HG02798 (cell line): ENCODE data around the gene LTBR.
A peak's percentile ranks its signal among the peaks of the same experiment; 100 is the strongest.
"Not testable (repeated sequence)": the region's sequence is repeated elsewhere in the genome, so short reads cannot be mapped to it uniquely, and the experiment has no call there.

Experiments
- ATAC-seq: cut with Tn5 transposase; IDR thresholded peaks from one replicate; pipeline ENCODE4 v1.9.1; 2021; ENCODE audit warnings: mild to moderate bottlenecking; ENCODE audit not compliant: unreplicated experiment, poor library complexity

LTBR gene

GRCh38 chr12:6383572-6384498 lies at the start of gene LTBR:
TSS of gene LTBR (plus strand) at chr12:6384162. CDS start at chr12:6384359, 197 bp downstream.
- no peak for ATAC-seq

GRCh38 chr12:6334359-6334758 lies 49.6 kb upstream of the LTBR start:
- ATAC-seq = no peak

DNA sequence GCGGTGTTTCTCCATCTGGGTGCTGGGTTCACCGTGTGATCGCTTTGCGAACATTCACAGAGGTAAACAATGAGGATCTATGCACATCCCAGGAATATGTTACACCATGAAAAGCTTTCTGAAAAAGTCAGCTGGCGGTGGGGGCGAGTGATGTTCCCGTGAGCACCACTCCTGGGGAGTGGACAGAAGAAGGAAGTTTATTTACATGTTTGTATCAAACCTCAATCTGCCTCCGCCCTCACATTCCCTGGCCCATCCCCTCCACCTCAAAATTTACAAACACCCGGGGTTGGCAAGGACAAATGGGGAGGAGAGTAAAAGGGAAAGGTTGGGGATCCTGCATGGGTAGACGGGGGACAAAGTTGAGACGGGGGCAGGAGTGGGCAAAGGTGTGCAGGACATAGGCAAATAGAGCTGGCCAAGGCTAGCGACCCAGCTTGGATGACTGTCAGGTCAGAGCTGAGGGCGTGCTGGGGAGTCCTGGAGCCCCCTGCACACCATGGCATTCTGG lies 49.0 kb upstream of the LTBR start:
- no peak for ATAC-seq

DNA sequence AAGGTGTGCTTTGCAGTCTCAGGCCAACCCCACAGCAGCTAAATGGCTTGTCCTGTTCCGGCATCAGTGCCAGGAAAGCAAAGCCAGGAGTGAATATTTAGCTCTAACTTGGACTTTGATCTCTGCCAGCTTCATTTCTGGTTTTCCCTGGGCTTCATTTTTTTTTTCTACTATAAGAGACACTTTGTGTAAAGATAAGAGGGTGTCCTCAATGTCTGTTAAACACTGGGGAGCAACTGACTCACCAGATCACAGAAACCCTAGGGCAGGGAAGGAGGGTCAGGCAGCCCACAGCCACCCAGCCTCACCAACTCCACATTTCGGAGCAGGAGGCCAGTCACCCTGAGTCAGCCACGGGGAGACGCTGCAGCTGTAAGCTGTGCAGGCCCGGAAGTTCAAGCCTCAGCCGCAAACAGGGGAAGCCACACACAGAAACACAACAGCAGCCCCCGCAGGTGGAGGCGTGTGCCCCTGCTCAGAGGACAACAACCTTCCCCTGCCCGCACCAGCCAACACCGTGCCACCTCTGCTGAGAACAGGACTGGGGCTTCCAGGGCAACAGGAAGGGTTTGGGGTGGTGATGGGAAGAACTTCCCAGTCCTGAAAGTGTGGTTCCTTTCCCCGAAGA lies 48.4 kb upstream of the LTBR start:
- ATAC-seq = peak; percentile 71

DNA sequence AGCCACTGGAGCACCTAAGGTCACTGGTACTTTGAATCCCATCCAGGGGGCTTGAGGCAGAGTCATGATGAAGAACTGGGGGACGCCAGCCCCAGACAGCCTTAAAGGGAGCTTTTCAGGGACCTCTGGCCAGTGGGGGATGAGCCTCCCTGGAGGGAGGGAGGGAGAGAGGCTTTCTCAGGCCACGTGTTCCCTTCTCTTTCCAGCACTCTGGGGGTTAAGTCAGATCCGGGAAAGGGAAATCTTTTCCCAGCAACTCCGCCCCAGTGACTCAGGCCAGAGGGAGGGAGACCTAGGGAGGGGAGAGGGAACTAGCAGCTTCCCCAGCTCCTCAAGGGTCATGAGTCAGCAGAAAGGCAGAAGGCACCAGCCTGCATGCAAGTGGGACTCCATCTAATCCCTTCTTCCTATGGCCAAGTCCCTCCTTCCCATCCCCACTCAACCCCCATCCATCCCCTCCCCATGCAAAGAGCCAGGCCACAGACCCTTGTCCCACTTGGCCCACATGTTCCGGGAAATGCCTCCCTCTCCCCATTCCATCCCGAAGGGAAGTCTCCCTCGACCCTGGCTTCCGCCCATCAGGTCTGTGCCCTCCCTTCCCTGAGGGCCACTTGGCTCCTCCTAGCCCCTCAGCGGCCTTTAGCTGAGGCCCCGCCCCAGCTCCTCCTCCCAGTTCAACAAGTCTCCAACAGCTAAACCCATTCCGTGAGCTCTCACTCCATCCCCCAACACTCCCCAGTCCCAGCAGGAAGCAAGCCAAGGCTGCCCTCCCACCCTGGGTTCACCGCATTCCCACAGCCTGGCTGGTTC lies 47.7 kb upstream of the LTBR start:
- no peak for ATAC-seq

- no peak for ATAC-seq
These were observed 46.8 kb upstream of the LTBR start for GRCh38 chr12:6336889-6337853.

- ATAC-seq = no peak
These were observed 46.0 kb upstream of the LTBR start for GRCh38 chr12:6337958-6338433.

DNA sequence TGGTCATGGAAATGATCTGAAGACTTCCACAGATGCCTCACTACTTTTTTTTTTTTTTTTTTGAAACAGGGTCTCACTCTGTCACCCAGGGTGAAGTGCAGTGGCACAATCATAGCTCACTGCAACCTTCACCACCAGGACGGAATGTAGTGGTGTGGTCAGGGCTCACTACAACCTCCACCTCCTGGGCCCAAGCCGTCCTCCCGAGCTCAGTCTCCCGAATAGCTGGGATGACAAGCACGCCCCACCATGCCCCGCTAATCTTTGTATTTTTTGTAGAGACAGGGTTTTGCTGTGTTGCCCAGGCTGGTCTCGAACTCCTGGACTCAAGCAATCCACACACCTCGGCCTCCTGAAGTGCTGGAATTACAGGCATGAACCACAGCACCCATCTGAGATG lies 45.4 kb upstream of the LTBR start:
- ATAC-seq = not testable (repeated sequence)

DNA sequence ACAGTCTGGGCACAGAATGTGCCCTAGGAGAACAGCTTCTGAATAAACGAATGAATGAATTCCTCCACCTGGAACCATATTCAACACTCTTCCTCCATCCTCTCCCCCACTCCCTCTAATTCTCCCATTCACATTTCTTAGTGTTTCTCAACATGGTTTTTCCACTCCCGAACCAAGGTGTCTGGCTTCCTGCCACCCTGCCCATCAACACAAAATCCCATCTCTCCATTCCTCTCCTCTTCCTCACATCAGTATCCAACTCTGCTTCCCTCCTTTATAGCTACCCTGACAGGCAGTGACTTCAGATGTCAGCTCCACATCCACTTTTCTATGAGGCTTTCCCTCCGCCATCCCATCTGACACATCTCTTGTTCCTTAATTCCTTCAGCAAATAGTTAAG lies 45.0 kb upstream of the LTBR start:
- ATAC-seq = no peak

DNA sequence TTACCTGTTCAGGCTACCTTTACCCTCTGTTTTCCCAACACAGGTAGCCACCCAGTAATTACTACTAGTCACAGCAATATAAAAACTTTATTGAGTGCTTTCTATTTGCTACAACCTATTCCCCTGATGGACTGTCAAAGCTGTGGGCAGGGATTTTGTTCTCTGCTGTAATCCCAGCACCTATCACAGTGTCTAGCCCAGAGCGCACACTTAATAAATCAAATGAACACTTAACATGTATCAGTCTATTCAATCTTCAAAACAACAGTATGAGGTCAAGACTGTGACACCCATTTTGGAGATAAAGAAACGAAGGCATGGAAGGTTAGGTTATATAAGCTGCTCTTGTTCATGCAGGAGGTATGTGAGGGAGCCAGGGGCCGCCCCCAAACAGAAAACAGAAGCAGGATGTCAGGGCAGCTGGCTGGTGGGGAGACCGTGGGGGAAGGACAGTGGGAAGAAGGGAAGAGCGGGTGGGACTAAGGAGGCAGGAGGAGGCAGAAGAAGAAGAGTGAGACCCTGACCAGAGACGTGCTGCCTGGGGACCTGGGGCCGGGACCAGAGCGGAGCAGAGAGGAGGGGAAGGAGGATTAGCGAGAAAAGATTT lies 43.8 kb upstream of the LTBR start:
- ATAC-seq = no peak

DNA sequence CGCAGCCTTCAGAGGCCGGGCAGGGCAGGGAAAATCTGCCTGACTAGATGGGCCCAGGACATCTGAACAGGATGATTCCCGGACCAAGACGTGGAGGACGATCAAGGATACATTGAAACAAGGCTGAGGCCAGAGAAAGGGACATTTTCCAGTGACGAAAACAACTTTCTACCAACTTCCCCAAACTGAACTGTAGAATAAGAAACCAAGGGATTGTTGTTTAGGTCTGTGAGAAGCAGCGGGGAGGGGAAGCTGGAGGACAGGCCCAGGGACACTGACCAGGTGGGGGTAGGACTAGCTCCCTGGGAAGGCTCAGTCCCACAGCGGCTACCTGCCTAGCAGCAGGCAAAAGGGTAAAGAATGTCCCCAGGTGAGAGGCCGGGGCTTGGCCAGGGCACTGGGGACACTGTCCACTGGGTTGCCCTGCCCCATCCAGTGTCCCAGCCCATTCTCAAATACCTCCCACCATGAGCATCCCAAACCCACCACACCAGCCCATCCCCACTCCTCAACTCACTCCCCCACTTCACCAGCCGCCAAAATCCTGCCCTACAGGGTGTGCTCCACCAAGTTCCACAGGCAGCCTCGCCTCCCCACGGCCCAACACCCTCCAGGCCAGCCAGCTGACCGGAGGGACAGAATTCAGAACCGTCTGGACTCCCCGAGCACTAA lies 43.1 kb upstream of the LTBR start:
- ATAC-seq = no peak

DNA sequence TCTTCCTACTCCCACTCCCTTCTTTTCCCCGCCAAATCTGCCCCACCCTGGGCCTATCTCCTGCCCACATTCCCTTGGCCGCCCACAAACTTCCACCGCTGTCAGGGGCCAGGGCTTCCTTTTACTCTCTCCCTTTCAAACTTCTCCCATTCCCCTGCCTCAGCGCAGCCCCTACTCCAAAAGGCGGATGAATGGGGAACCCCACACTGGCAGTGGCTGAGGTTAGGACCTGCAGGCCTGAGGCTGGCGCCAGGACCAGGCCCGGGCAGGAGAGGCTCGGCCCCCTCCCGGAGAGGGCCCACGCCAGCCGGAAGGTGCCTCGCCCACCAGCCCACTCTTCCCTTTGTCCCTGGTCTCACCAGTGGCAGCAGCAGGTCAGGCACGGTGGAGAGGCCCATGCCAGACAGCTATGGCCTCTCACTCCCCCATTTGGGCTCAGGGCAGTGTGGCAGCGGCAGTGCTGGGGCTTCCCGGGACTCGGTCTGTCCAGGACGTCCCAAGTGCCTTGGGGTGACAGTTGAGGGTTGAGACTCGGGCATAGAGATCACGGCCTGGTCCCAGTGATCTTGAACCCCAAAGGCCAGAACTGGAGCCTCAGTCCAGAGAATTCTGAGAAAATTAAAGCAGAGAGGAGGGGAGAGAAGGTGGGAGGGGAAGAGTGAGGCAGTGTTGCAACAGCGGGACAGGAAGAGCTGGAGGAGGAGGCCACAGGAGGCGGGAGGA lies 42.4 kb upstream of the LTBR start, which contains the start of gene TNFRSF1A:
TNFRSF1A (minus strand) TSS at position 660 of the 723 bp plus-strand sequence; CDS start at position 398, 262 bp downstream.
- no peak for ATAC-seq

- ATAC-seq = no peak
These were observed 41.6 kb upstream of the LTBR start for GRCh38 chr12:6342140-6342889.

- no peak for ATAC-seq
These were observed 40.4 kb upstream of the LTBR start for GRCh38 chr12:6343518-6343917.

GRCh38 chr12:6344101-6344660 lies 39.8 kb upstream of the LTBR start:
- ATAC-seq = not testable (repeated sequence)

DNA sequence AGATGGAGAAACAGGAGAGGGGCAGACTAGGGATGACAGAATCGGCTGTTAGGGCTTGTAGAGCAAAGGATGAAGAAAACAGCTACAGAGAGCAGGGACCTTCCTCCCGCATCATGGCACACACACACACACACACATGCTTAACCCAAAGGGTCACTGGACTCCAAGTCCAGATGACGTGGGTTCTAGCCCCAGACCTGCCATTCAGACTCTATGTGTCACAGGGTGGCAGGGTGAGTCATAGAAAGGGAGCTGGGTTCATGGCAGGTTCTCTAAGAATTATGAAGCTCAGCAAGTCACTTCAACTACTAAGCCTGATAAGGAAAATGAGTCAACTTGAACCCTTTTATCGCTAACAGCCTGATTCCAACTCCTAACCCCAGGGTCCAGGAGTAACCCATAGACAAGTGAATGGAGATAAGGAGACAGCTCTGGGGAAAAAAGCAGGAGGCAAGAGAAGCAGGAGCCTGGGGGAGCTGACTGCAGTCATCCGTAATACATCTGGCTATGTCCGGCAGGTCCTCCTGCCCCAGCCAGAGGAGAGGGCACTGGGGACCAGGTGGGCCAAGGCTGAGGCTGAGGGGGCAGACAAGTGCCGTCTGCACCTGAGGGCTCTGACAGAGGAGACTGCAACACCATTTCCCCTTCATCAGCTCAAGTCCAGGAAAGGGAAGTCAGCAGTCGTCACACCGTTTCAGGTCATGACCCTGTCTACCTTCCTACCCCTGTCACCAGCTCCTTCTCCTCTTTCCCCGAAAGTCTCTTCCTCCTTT lies 38.5 kb upstream of the LTBR start:
- ATAC-seq = no peak
